Measurements from ENCODE around the gene MMP19. TPM values are rescaled to one million over a fixed set of nuclear protein-coding genes. Genes with fewer than 3 reads are reported as not detected.
"Not testable (repeated sequence)": the region's sequence is repeated elsewhere in the genome, so short reads cannot be mapped to it uniquely, and the experiment has no call there.

MMP19 gene
- total RNA-seq, 2 donors from 2014 or later = 2.1 to 2.7 TPM

DNA sequence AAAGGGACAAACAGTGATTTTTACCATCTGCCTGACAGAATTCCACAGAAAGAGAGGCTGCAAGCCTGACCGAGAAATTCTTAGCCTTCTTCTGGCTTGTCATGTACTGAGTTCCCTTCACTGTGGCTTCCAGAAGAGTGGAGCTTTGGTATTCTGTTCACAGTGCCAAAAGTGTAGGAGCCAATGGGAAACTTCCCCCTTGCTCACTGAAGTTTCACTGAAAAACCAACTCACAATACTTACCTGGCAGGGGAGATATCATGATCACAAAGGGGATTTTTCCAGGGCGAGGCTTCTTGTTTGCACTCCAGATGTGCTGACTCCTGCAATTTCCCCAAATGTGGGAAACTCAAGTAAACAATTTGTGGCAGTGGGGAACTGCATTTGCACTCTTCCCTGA, 31.7 kb upstream of the MMP19 start:
- no peaks in the 10 kb centered on the region for H3K4me1 ChIP-seq
- H3K9me3 ChIP-seq = no peaks in the 10 kb centered on the region
- H3K27ac ChIP-seq = no peak overlapping the region
- no peak for TF ChIP-seq CTCF (IDR thresholded peaks at IDR 0.05)
- intact Hi-C loops (cut with DNase I) = no loop called here
- no peak for DNase-seq
- H3K9ac ChIP-seq (ENCODE audit: low read depth in 2 of 2, low read length in 2 of 2) = no peak overlapping the region
- no peaks in the 10 kb centered on the region for H3K27me3 ChIP-seq
- no peaks in the 10 kb centered on the region for H3K36me3 ChIP-seq
- no peak overlapping the region for H3K4me3 ChIP-seq

GRCh38 chr12:55866454-55867004, 23.8 kb upstream of the MMP19 start:
- intact Hi-C loops (cut with DNase I); H3K4me1 ChIP-seq; DNase-seq; H3K9ac ChIP-seq (ENCODE audit: low read depth in 2 of 2, low read length in 2 of 2); H3K27me3 ChIP-seq; H3K36me3 ChIP-seq; H3K9me3 ChIP-seq; H3K4me3 ChIP-seq; H3K27ac ChIP-seq: not testable (repeated sequence)

GRCh38 chr12:55865327-55865726, 22.6 kb upstream of the MMP19 start:
- Histone ChIP-seq H3K9ac (ENCODE audit: low read depth in 2 of 2, low read length in 2 of 2) (no peak overlapping the region), H3K9me3 (no peaks in the 10 kb centered on the region), H3K27ac (no peak overlapping the region), H3K27me3 (no peaks in the 10 kb centered on the region), H3K4me1 (no peaks in the 10 kb centered on the region), H3K4me3 (no peak overlapping the region), H3K36me3 (no peaks in the 10 kb centered on the region)
- no peak for DNase-seq
- no peak for TF ChIP-seq CTCF (IDR thresholded peaks at IDR 0.05)
- intact Hi-C loops (cut with DNase I) = no loop called here

DNA sequence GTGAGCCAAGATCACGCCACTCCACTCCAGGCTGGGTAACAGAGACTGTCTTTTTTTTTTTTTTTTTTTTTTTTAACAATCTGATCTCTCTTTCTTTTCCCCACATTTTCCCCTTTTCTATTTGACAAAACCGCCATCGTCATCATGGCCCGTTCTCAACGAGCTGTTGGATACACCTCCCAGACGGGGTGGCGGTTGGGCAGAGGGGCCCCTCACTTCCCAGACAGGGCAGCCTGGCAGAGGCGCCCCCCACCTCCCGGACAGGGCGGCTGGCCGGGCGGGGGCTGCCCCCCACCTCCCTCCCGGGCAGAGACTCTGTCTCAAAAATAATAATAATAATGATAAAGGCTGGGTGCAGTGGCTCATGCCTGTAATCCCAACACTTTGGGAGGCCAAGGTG, 20.2 kb upstream of the MMP19 start:
- H3K27ac ChIP-seq; H3K4me1 ChIP-seq; intact Hi-C loops (cut with DNase I); H3K36me3 ChIP-seq; H3K4me3 ChIP-seq; H3K9me3 ChIP-seq; H3K27me3 ChIP-seq; DNase-seq; H3K9ac ChIP-seq (ENCODE audit: low read depth in 2 of 2, low read length in 2 of 2): not testable (repeated sequence)

- Histone ChIP-seq H3K27me3 (no peaks in the 10 kb centered on the region), H3K27ac (no peak overlapping the region), H3K9me3 (no peaks in the 10 kb centered on the region), H3K9ac (ENCODE audit: low read depth in 2 of 2, low read length in 2 of 2) (no peak overlapping the region), H3K4me3 (no peak overlapping the region), H3K4me1 (no peaks in the 10 kb centered on the region), H3K36me3 (no peaks in the 10 kb centered on the region)
- DNase-seq = no peak
- no peak for TF ChIP-seq CTCF (IDR thresholded peaks at IDR 0.05)
- intact Hi-C loops (cut with DNase I) = no loop called here
Observed at GRCh38 chr12:55862286-55862685, 19.6 kb upstream of the MMP19 start.

- H3K36me3 ChIP-seq = no peaks in the 10 kb centered on the region
- no peaks in the 10 kb centered on the region for H3K4me1 ChIP-seq
- no peaks in the 10 kb centered on the region for H3K27me3 ChIP-seq
- TF ChIP-seq CTCF (IDR thresholded peaks at IDR 0.05) = no peak
- intact Hi-C loops (cut with DNase I) = no loop called here
- H3K9ac ChIP-seq (ENCODE audit: low read depth in 2 of 2, low read length in 2 of 2) = no peak overlapping the region
- no peaks in the 10 kb centered on the region for H3K9me3 ChIP-seq
- H3K4me3 ChIP-seq = no peak overlapping the region
- H3K27ac ChIP-seq = no peak overlapping the region
- no peak for DNase-seq
Observed at GRCh38 chr12:55861871-55862270, 19.1 kb upstream of the MMP19 start.

DNA sequence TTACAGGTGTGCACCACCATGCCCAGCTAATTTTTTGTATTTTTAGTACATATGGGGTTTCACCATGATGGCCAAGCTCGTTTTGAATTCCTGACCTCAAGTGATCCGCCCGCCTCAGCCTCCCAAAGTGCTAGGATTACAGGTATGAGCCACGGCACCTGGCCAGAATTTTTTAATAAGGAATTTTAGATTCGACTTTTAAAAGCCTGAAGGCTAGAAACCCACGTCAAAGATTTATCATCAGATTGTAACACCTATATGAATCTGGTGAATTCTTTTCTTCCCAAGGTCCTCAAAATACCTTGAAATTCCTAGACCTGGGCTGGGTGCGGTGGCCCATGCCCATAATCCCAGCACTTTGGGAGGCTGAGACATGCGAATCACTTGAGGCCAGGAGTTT, 18.7 kb upstream of the MMP19 start:
- H3K27ac ChIP-seq = no peak overlapping the region
- TF ChIP-seq CTCF (IDR thresholded peaks at IDR 0.05) = no peak
- H3K9me3 ChIP-seq = no peaks in the 10 kb centered on the region
- no peaks in the 10 kb centered on the region for H3K4me1 ChIP-seq
- DNase-seq = no peak
- H3K4me3 ChIP-seq = no peak overlapping the region
- H3K27me3 ChIP-seq = no peaks in the 10 kb centered on the region
- intact Hi-C loops (cut with DNase I) = no loop called here
- no peaks in the 10 kb centered on the region for H3K36me3 ChIP-seq
- H3K9ac ChIP-seq (ENCODE audit: low read depth in 2 of 2, low read length in 2 of 2) = no peak overlapping the region

Data from colonic mucosa (tissue), 4 donors.